Panc1 (cell line): ENCODE results near the gene TEX51. TPM values are rescaled to one million over a fixed set of nuclear protein-coding genes. Genes with fewer than 3 reads are reported as not detected.

Experiments used
- ATAC-seq: fragments of 200-7000 bp; cut with Tn5 transposase; 2 replicates; pipeline ENCODE4 v1.9.1; 2020; ENCODE audit warnings: mild to moderate bottlenecking, moderate library complexity
- BruUV-seq: library from RNA; stranded (reverse); fragments of 400-500 nt; replicated peaks from 2 replicates; lab custom pipeline; 2021; lab: Mats Ljungman, UMichigan
- CTCF ChIA-PET: fragments of 300-600 bp; sonication (Branson Sonifier 250); formaldehyde crosslinking; loops from one replicate; lab custom pipeline; 2022; ENCODE audit warnings: antibody characterized with exemption; lab: Charles Lee
- POLR2A ChIA-PET: fragments of 300-600 bp; sonication (Branson Sonifier 250); formaldehyde crosslinking; loops from one replicate; lab custom pipeline; 2022; ENCODE audit warnings: antibody characterized with exemption; lab: Charles Lee
- DNase-seq: peaks from one replicate; pipeline ENCODE4 v3.0.0-alpha.2; 2010; ENCODE audit warnings: low read depth, low spot score
- H3K27ac ChIP-seq: 2 replicates; pipeline ENCODE4 v1.5.1; 2011; ENCODE audit warnings: mild to moderate bottlenecking, low read length, inconsistent platforms
- H3K27me3 ChIP-seq: fragments of 200-500 bp; sonication (Bioruptor generic); 2 replicates; pipeline ENCODE4 v1.6.0; 2014; ENCODE audit warnings: low read length, inconsistent platforms; ENCODE audit not compliant: control insufficient read depth, insufficient read depth
- H3K36me3 ChIP-seq: fragments of 200-500 bp; sonication (Bioruptor generic); 2 replicates; pipeline ENCODE4 v1.5.1; 2014; ENCODE audit warnings: inconsistent platforms, mild to moderate bottlenecking, low read length, moderate library complexity; ENCODE audit not compliant: control insufficient read depth, insufficient read depth
- H3K4me1 ChIP-seq: 2 replicates; pipeline ENCODE4 v1.5.1; 2011; ENCODE audit warnings: inconsistent platforms, mild to moderate bottlenecking, low read length, moderate library complexity; ENCODE audit not compliant: control insufficient read depth, insufficient read depth
- H3K4me3 ChIP-seq, 2 experiments: 2 replicates each; pipeline ENCODE4 v1.5.1; 2011 to 2012; ENCODE audit warnings: low read depth in 2 of 2, low read length in 2 of 2, mild to moderate bottlenecking in 2 of 2, inconsistent platforms in 1 of 2, moderate library complexity in 1 of 2
- H3K9me3 ChIP-seq: fragments of 200-500 bp; sonication (Bioruptor generic); 2 replicates; pipeline ENCODE4 v1.5.1; 2014; ENCODE audit warnings: low read depth, mild to moderate bottlenecking, inconsistent platforms, low read length, moderate library complexity; ENCODE audit not compliant: control insufficient read depth, insufficient read depth
- POLR2AphosphoS5 ChIP-seq: IDR thresholded peaks from 2 replicates; pipeline ENCODE4 v1.6.1; 2012; ENCODE audit warnings: mild to moderate bottlenecking, low read depth, low read length, moderate library complexity
- REST ChIP-seq, 2 experiments: IDR thresholded peaks; 2 replicates each; pipeline ENCODE4 v1.6.1; 2011 to 2012; ENCODE audit warnings: low read depth in 2 of 2, control low read depth in 1 of 2, low read length in 1 of 2, mild to moderate bottlenecking in 1 of 2, moderate library complexity in 1 of 2; ENCODE audit not compliant: insufficient read depth in 1 of 2
- SIN3A ChIP-seq: IDR thresholded peaks from 2 replicates; pipeline ENCODE4 v1.6.1; 2012; ENCODE audit warnings: low read depth, mild to moderate bottlenecking, low read length, moderate library complexity, borderline replicate concordance; ENCODE audit not compliant: insufficient read depth
- TCF7L2 ChIP-seq: IDR thresholded peaks from 2 replicates; pipeline ENCODE4 v1.6.1; 2011; ENCODE audit warnings: mild to moderate bottlenecking, low read depth, low read length, inconsistent platforms
- in situ Hi-C: cut with HindIII; loops from 2 replicates; pipeline ENCODE4 v1.10.0; 2016; ENCODE audit warnings: low sequenced_read_pairs, low pct_unique_long_range_greater_than_20kb
- intact Hi-C: fragments of 100-400 bp; cut with micrococcal nuclease; formaldehyde crosslinking; loops from one replicate; pipeline ENCODE4 v1.10.0; 2022; ENCODE audit not compliant: unreplicated experiment
- total RNA-seq: library from RNA; stranded (reverse); gene quantifications from one replicate; pipeline ENCODE4 v1.2.1, GENCODE V29; 2021; ENCODE audit not compliant: unreplicated experiment
- TF ChIP-seq, protein P1 (sequence below): fragments of 450-650 bp; IDR thresholded peaks from 2 replicates; pipeline ENCODE4 v1.5.1; 2017; ENCODE audit warnings: mild to moderate bottlenecking

TEX51 gene
- total RNA-seq, 1 experiment from 2014 or later: not detected

GRCh38 chr2:126866451-126866850, 32.2 kb upstream of the TEX51 start:
- intact Hi-C loops: no loop called here
- ATAC-seq (no peak), DNase-seq (no peak)
- H3K9me3 ChIP-seq: no peaks in the 10 kb centered on the region
- ChIA-PET CTCF (no interaction called here), POLR2A (no interaction called here)
- BruUV-seq: no TSS peak
- peaks cover 6% of the 10 kb centered on the region for H3K27me3 ChIP-seq
- H3K36me3 ChIP-seq: no peaks in the 10 kb centered on the region
- no peak overlapping the region for H3K4me3 ChIP-seq
- TF ChIP-seq, protein P1, sequence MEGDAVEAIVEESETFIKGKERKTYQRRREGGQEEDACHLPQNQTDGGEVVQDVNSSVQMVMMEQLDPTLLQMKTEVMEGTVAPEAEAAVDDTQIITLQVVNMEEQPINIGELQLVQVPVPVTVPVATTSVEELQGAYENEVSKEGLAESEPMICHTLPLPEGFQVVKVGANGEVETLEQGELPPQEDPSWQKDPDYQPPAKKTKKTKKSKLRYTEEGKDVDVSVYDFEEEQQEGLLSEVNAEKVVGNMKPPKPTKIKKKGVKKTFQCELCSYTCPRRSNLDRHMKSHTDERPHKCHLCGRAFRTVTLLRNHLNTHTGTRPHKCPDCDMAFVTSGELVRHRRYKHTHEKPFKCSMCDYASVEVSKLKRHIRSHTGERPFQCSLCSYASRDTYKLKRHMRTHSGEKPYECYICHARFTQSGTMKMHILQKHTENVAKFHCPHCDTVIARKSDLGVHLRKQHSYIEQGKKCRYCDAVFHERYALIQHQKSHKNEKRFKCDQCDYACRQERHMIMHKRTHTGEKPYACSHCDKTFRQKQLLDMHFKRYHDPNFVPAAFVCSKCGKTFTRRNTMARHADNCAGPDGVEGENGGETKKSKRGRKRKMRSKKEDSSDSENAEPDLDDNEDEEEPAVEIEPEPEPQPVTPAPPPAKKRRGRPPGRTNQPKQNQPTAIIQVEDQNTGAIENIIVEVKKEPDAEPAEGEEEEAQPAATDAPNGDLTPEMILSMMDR: no peak
- TF ChIP-seq TCF7L2: no peak
- no peaks in the 10 kb centered on the region for H3K4me1 ChIP-seq
- in situ Hi-C loops: no loop called here
- no peak overlapping the region for H3K27ac ChIP-seq

GRCh38 chr2:126874961-126875360, 23.7 kb upstream of the TEX51 start:
- H3K4me3 ChIP-seq: no peak overlapping the region
- no peaks in the 10 kb centered on the region for H3K36me3 ChIP-seq
- in situ Hi-C loops: no loop called here
- H3K27me3 ChIP-seq: no peaks in the 10 kb centered on the region
- no TSS peak for BruUV-seq
- no peak overlapping the region for H3K27ac ChIP-seq
- intact Hi-C loops: no loop called here
- POLR2A ChIA-PET: no interaction called here
- no peak for DNase-seq
- TF ChIP-seq, protein P1: no peak
- TF ChIP-seq SIN3A (no peak), REST (IDR thresholded peaks at IDR 0.05; ENCODE audit: insufficient read depth in 1 of 2, low read depth in 2 of 2, low read length in 1 of 2) (no peak)
- H3K9me3 ChIP-seq: no peaks in the 10 kb centered on the region
- no peak for ATAC-seq
- H3K4me1 ChIP-seq: no peaks in the 10 kb centered on the region
- CTCF ChIA-PET: no interaction called here

DNA sequence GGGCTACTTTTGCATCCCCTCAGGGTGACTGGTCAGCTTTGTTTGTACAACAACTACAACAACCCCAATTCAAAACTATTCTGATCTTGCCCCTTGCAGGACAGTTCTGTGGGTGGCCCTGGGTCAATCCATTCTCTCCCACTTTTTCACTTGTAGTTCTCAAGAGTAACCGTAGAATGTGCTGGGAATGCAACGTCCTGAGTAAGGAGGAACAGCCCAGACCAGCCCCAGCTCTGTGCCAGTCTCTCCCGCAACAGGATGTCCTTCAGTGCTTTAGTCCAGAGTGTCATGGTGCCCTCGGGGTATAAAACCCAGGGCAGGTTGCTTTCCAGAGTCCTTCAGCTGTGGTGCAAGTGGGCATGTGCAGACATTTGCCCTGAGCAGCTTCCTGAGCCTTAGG, 22.1 kb upstream of the TEX51 start:
- POLR2A ChIA-PET: no interaction called here
- Histone ChIP-seq H3K4me1 (no peaks in the 10 kb centered on the region), H3K4me3 (no peak overlapping the region), H3K9me3 (no peaks in the 10 kb centered on the region), H3K27me3 (no peaks in the 10 kb centered on the region), H3K27ac (no peak overlapping the region), H3K36me3 (no peaks in the 10 kb centered on the region)
- in situ Hi-C loops: no loop called here
- DNase-seq (no peak), ATAC-seq (no peak)
- no TSS peak for BruUV-seq
- CTCF ChIA-PET: no interaction called here
- TF ChIP-seq REST (IDR thresholded peaks at IDR 0.05; ENCODE audit: insufficient read depth in 1 of 2, low read depth in 2 of 2, low read length in 1 of 2) (no peak), POLR2AphosphoS5 (no peak), TCF7L2 (no peak), SIN3A (no peak)
- TF ChIP-seq, protein P1: no peak
- intact Hi-C loops: no loop called here
